ENCODE measurements around the gene FOXO3. TPM values are rescaled to one million over a fixed set of nuclear protein-coding genes. Genes with fewer than 3 reads are reported as not detected.
A peak's percentile ranks its signal among the peaks of the same experiment; 100 is the strongest.

The FOXO3 gene
- total and polyA plus RNA-seq, 2 of the 13 experiments (the other 11 are each of a cell fraction or from before 2014, with no cell fraction given): 16.0 to 22.5 TPM

GRCh38 chr6:108558372-108559096 lies 2.2 kb upstream of the FOXO3 start (continued):
- TF ChIP-seq DZIP1 (CRISPR knock-in tag; IDR thresholded peaks at IDR 0.05): no peak
- TF ChIP-seq PHF8 (CRISPR knock-in tag; IDR thresholded peaks at IDR 0.05): peak; percentile 25; the same call in 1 of the 2 replicates
- no peak; the same call in 1 of the 2 replicates for TF ChIP-seq BORCS8-MEF2B (CRISPR knock-in tag; IDR thresholded peaks at IDR 0.05)
- peak; percentile 46; the same call in 1 of the 2 replicates for TF ChIP-seq ZNF205 (CRISPR knock-in tag; IDR thresholded peaks at IDR 0.05)
- no peak for TF ChIP-seq ZNF766 (CRISPR knock-in tag; IDR thresholded peaks at IDR 0.05; ENCODE audit: borderline replicate concordance)
- TF ChIP-seq ATAD3A (CRISPR knock-in tag; IDR thresholded peaks at IDR 0.05): no peak
- no peak for TF ChIP-seq ZNF276 (CRISPR knock-in tag; IDR thresholded peaks at IDR 0.05; ENCODE audit: low read depth)
- peak; percentile 43; the same call in 1 of the 2 replicates for TF ChIP-seq ZNF281 (CRISPR knock-in tag; IDR thresholded peaks at IDR 0.05; ENCODE audit: borderline replicate concordance)
- TF ChIP-seq CBFB (CRISPR knock-in tag; IDR thresholded peaks at IDR 0.05): peak; percentile 74
- peak; percentile 35; the same call in 1 of the 2 replicates for TF ChIP-seq ARNT2 (CRISPR knock-in tag; IDR thresholded peaks at IDR 0.05; ENCODE audit: low read depth)
- peak; percentile 48; the same call in 1 of the 2 replicates for TF ChIP-seq NCOA2 (CRISPR knock-in tag; IDR thresholded peaks at IDR 0.05)
- TF ChIP-seq BCL3 (CRISPR knock-in tag; IDR thresholded peaks at IDR 0.05): no peak
- peak; percentile 39; the same call in 1 of the 2 replicates for TF ChIP-seq KLF6 (CRISPR knock-in tag; IDR thresholded peaks at IDR 0.05)
- TF ChIP-seq ZNF577 (CRISPR knock-in tag; IDR thresholded peaks at IDR 0.05; ENCODE audit: borderline replicate concordance, low read depth): no peak
- TF ChIP-seq CERS6 (CRISPR knock-in tag; IDR thresholded peaks at IDR 0.05): no peak
- peak; percentile 35 for TF ChIP-seq TBL1XR1 (IDR thresholded peaks at IDR 0.05; ENCODE audit: borderline replicate concordance, low read length, partially characterized antibody)
- no peak for TF ChIP-seq GPN1 (CRISPR knock-in tag; IDR thresholded peaks at IDR 0.05; ENCODE audit: borderline replicate concordance)
- peak; percentile 67 for TF ChIP-seq POGZ (CRISPR knock-in tag; IDR thresholded peaks at IDR 0.05)
- no peak for TF ChIP-seq FIP1L1 (IDR thresholded peaks at IDR 0.05; ENCODE audit: borderline replicate concordance, insufficient read depth, low read depth, low read length)
- TF ChIP-seq THAP11 (CRISPR knock-in tag; IDR thresholded peaks at IDR 0.05): peak; percentile 61
